ENCODE measurements around the gene NPM3.

Gene NPM3

DNA sequence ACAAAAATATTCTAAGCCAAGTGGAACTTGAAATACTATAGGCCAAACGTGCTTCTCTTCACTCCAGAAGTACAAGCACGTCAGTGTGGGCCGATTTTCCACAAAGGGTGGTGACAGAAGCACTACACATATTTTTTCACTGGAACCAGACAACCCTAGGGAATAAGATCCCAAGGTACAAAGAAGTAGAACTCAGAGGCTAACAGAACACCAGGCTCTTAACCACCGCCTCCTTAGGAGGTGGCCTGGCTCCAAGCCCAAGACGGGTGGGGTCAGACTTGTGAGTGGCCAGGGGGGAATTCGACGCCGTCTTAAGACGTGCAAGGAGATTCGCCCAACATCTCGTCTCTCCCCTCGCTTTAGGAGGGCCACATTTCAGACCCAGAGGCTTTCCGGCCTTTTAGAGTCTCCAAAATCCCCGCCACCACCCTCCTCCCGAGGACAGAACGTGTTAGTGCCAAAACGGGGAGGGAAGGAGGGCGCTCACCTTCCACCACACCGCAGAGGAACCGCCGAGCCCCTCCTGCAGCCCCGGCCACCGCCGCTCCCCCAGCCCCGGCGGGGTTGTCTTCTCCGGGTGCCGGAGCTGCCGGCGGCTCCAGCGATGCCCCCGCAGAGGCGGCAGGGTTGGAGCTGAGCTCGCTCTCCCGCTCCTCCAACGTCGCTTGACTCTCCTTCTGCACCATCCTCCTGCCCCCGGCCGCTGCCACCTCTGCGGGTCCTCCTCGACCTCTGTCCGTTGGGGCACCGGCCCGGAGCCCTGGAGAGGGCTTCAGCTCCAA lies 34.3 kb upstream of the NPM3 start:
- DNase-seq (ENCODE audit: low read depth), result peak; percentile 97
- TF ChIP-seq, protein P1, sequence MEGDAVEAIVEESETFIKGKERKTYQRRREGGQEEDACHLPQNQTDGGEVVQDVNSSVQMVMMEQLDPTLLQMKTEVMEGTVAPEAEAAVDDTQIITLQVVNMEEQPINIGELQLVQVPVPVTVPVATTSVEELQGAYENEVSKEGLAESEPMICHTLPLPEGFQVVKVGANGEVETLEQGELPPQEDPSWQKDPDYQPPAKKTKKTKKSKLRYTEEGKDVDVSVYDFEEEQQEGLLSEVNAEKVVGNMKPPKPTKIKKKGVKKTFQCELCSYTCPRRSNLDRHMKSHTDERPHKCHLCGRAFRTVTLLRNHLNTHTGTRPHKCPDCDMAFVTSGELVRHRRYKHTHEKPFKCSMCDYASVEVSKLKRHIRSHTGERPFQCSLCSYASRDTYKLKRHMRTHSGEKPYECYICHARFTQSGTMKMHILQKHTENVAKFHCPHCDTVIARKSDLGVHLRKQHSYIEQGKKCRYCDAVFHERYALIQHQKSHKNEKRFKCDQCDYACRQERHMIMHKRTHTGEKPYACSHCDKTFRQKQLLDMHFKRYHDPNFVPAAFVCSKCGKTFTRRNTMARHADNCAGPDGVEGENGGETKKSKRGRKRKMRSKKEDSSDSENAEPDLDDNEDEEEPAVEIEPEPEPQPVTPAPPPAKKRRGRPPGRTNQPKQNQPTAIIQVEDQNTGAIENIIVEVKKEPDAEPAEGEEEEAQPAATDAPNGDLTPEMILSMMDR (IDR thresholded peaks at IDR 0.05; ENCODE audit: insufficient read depth, low read depth, low read length, missing control alignments), result no peak

DNA sequence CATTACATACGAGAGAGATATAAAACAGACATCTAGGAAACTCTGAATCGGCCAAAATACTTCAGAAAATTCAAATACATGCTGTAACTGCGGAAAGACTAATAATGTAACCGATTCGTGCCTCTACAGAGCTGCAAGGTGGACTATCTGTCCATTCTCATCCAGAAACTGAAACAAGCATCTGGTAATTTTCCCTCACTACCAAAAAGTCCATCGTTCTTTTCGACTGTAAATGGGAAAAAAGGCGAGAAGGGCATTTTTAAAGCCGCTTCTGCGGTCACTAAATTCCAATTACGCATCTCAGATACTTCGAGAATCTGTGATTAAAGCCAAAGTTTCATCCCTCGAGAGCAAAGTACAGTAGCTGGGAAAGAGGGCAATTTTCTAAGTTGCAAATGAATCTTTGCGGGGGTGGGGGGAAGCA lies 33.7 kb upstream of the NPM3 start:
- no peak for DNase-seq (ENCODE audit: low read depth)
- peak overlapping the region; percentile 95 for H3K4me3 ChIP-seq (ENCODE audit: low read length)
- TF ChIP-seq, protein P1 (IDR thresholded peaks at IDR 0.05; ENCODE audit: insufficient read depth, low read depth, low read length, missing control alignments), result no peak

More for the DNA sequence above, 34.3 kb upstream of the NPM3 start:
- peak overlapping the region; percentile 95 for H3K4me3 ChIP-seq (ENCODE audit: low read length)

DNA sequence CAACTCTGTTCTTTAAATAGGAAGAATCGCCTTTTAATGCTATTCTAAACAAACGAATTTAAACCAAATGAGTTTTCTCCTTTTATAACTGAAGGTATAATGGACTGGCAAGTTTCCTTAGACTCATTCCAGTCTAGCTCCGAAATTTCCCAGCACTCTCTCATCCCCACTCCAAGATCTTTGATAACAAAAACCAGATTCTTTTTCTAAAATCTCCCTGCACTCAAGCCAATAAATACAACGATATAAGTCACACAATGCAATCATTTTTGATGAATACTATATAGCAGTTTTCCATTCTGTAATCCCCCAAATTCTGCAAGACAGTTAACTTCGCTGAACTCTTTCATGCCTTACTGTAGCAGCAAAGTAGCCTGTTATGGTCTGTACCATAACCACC lies 33.1 kb upstream of the NPM3 start:
- DNase-seq (ENCODE audit: low read depth), result no peak
- TF ChIP-seq, protein P1 (IDR thresholded peaks at IDR 0.05; ENCODE audit: insufficient read depth, low read depth, low read length, missing control alignments), result no peak
- peak overlapping the region; percentile 95 for H3K4me3 ChIP-seq (ENCODE audit: low read length)

DNA sequence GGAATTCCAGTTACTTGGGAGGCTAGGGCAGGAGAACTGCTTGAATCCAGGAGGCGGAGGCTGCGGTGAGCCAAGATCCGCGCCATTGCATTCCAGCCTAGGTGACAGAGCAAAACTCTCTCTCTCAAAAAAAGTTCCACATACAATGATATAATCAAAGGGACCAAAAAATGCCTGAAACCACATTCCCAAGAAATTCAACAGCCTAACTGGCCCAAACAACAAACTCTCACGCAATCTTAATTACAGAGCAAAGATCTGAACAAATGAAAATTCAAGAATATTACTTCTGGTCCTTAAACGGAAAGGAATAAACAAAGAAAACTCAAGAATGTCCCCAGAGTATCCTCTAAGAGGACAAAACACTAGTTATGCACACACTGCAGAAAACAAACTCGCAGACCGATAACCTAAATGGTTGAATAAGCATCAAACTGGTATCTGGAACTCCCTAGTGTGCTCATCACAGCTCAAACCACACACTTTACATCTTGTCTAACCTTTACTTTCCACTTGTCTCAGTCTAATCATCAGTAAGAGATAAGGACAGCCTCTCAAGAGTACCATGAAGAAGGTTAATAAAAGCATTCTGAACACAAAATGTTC lies 31.3 kb upstream of the NPM3 start:
- no peak for DNase-seq (ENCODE audit: low read depth)
- TF ChIP-seq, protein P1 (IDR thresholded peaks at IDR 0.05; ENCODE audit: insufficient read depth, low read depth, low read length, missing control alignments), result no peak
- H3K4me3 ChIP-seq (ENCODE audit: low read length), result peak overlapping the region; percentile 95

DNA sequence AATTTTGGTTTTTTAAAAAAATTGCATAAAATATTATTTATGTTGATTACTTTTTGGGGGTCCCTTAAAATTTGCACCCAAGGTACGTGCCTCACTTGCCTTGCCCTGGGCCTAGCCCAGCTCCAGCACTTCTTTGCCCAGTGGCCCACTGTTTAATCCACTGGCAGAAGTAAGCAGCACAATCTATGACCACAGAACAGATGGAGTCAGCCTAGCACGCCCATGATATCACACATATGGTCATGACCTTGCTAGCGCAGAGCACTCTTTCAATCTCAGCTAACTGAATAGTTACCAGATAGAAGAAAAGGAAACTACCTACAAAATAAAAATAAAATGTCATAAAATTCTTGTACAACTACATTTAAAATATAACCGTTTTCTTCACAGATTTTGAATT lies 29.4 kb upstream of the NPM3 start:
- TF ChIP-seq, protein P1 (IDR thresholded peaks at IDR 0.05; ENCODE audit: insufficient read depth, low read depth, low read length, missing control alignments), result no peak
- no peak overlapping the region for H3K4me3 ChIP-seq (ENCODE audit: low read length)
- no peak for DNase-seq (ENCODE audit: low read depth)

DNA sequence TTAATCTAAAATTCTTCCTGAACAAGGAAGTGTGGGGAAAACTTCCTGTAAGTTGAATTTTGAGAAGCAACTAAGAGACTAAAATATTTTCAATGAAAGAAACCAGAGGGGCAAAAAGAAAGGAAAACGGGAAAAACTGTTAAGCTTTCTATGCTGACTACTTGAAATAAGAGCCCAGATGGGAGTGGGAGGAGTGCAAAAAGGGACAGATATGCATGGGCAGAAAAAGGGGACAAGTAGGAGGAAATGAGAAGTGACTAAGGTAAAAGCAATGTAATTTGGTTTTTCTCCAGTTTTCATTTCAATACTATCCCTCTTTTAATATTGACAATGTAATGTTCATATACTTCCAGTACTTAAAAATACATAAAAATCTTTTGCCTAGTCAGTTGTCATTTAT lies 23.9 kb upstream of the NPM3 start:
- TF ChIP-seq, protein P1 (IDR thresholded peaks at IDR 0.05; ENCODE audit: insufficient read depth, low read depth, low read length, missing control alignments), result no peak
- H3K4me3 ChIP-seq (ENCODE audit: low read length), result no peak overlapping the region

More for the DNA sequence above, 23.9 kb upstream of the NPM3 start:
- no peak for DNase-seq (ENCODE audit: low read depth)
